Fibroblast of skin of right quadriceps (primary cell): Measurements from ENCODE around the gene CLDN8.

ENCODE experiments used
- DNase-seq: peaks from one replicate; pipeline ENCODE4 v3.0.0-alpha.2; 2013

CLDN8 gene

DNA sequence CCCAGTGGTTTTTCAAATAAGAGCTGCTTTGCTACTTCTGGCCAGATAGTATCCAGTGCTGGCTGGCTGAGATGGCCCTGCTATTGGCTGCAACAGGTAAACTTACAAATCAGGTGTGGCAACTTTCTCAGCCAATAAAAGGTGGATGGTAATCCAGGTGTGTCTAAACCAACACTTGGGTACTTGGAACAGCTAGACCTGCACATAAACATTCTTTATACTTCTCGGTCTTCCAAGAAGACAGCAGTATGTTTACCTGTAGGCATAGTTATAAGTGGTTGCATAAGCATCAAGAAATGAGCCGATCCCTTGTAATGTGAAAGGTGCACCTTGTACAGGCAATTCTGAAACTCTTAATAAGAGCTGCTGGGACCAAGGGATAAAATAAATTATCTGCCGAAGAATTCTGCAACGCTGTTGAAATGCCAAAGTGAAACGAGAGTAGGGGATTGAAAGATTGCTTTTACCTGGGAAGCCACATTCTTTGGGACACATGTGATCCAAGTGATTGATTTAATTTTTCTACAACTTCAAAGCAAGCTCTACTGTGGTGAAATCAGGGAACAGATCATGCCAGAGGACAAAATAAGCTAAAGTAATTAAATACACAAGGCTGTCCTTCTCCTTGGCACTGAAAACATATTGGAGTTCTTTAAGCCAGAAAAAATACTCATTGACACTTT is at the start of gene CLDN8:
TSS of gene CLDN8 (minus strand) at position 57 of the 683 bp plus-strand sequence. CDS start 172 bp downstream, outside the sequence.
- no peak for DNase-seq

DNA sequence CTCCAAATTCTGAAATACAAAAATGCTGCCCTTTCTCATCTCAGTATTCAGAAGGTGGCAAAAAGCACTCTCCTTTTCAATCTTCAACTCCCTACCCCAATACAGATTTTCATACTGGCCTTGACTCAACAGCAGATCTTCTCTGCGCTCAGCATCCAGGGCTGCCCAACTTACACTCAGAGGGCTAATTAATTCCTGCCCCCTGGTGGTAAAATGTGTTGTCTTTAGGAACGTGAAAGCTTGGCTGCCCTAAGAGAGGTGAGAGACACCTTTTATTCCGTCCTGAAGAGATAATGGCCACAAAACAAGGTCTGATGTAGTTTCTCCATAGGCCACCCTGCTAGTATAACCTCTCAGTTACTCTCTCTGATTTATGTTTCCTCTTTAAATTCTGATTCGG is 41.9 kb upstream of the CLDN8 start:
- peak; percentile 31 for DNase-seq

DNA sequence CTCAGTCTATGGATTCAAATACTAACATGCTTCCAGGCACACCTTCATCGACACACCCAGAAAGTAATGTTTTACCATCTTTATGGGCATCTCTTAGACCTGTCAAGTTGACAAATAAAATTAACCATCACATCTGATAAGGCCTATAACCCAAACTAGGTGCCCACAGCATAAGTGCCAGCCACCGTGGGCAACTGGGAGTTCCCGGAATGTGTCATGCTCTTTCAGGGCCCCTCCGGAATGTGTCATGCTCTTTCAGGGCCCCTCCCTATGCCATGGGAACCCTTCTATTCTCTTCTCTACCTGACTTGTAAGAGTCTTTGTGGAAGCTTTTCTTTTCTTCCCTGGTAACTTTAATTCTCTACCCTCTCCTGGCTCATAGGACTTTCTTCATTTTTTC is 40.2 kb upstream of the CLDN8 start:
- DNase-seq = no peak

DNA sequence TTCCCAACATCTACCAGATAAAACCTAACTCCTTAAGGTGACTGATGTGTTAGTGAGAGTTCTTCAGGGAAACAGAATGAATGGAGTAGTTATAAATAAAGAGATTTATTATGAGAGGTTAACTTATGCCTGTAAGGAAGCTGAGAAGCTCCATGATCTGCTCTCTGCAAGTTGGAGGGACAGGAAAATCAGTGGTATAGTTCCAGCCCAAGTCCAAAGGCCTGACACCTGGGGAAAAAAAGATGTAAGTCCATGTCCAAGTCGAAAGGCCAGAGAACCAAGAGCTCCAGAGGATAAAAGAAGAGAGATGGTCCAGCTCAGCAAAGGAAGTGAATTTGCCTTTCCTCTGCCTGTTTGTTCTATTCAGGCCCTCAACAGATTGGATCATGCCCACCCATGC is 39.8 kb upstream of the CLDN8 start:
- no peak for DNase-seq

DNA sequence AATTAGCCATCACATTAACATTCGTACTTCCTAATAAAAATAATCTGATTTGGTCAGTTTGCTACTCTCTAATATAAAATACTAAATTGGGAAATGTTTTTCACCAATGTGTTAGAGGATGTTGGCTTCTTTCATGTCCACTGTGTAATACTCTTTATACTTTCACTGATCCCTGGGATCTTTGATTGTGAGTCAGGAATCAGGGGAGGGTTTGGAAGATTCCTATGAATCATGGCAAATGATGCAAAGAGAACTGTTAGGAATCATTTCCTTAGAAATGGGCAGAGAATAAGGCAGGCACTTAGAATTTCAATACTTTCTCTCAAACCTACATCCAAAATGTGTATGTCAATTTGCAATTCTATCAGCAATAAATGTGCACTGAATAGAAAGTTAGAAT is 35.9 kb upstream of the CLDN8 start:
- no peak for DNase-seq

DNA sequence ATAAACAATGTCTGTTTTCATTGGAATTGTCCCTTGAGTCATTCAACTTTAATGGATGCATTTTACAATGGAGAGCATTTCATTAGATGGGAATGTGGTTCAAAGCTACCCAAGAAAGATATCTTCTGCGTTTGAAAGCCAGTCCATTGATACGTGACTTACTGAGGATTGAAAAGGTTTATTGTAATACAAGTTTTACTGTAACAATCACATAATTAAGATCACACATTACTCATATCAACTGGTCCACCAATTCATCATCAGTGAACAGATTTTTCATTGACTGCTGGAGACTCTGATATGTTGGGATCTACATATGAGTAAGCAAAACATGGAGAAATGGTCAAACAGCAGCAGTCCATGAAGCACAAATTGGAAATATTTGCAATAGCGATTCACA is 34.0 kb upstream of the CLDN8 start:
- DNase-seq = no peak

DNA sequence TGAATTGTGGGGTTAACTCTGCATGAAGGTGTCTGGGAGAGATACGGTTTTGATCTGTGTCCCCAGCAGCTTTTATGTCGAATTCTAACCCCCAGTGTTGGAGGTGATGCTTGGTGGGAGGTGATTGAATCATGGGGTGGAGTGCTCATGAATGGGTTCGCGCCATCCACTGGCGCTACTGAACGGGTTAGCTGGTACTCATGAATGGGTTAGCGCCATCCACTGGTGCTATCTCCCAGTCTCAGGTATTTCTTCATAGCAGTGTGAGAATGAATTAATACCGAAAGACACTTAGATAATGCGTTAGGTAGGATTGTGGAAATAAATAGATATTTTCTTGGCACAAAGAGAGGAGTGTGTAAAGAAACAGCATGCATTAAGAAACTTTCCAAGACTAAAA is 32.9 kb upstream of the CLDN8 start:
- no peak for DNase-seq

DNA sequence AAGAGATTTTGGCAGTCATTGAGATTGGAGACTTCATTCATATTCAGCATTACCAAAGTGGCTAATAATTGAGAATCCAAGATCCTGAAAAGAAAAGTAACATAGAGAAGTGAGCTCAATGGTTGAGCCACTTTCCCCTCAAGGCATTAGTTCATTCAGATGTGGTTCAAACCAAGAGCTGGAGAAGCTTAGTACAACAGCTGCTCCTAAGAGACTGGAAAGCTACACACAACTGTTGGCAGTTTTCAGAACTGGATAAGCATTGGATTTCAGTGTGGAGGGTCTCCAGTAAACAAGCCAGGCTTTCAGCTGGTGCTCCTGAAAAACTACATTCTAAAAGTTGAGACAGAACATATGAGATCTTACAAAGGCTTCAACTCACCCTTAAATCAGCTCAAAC is 29.2 kb upstream of the CLDN8 start:
- no peak for DNase-seq

DNA sequence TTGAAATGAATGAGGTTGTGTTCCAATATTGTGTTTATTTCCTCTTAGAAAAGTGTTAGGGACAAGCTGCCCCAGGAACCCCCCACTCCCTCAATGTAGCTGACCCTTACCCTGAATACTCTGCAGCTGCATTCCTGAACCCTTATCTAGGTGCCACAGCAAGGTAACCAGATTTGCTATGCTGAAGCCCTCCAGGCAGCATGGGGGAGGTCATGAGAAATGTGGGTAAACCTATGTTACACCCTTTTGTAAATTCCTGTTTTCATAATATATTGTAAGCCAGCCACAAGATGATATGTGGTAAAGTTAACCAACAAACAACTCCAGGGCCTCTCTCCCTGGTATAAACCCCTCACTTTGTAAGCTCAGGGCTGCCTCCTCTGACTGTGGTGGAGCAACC is 27.8 kb upstream of the CLDN8 start:
- no peak for DNase-seq

DNA sequence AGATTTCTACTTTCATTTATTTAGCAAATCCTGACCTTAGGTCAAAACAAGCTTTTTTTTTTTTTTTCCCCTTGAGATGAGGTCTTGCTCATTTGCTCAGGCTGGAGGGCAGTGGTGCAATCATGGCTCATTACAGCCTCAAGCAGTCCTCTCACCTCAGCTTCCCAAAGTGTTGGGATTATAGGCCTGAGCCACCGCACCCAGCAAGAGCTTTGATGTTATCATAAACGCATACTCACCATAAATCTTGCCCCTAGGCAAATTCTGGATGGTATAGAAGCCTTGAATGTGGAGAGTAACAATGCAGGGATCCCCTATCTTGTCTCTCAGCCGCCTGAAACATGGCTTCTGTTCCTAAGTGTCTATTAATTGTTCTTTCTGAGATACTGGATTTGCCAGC is 24.8 kb upstream of the CLDN8 start:
- DNase-seq = no peak

DNA sequence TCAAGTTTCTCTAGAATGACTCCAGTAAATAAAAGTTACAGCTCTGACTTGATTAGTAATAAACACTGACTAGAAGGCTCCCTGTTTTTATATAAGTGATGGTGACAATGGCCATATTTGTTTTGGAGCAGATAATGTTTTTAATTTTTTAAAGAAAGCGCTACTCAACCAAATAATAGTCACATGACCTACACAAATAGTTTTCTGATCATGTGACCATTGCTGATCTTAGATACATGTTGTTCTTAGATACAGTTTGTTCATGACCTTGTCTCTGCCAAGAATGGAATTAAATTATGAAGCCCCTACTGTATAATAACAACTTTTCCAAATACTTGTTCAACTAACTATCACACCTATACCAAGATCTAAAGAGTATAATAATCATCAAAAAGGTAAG is 22.3 kb upstream of the CLDN8 start:
- no peak for DNase-seq

DNA sequence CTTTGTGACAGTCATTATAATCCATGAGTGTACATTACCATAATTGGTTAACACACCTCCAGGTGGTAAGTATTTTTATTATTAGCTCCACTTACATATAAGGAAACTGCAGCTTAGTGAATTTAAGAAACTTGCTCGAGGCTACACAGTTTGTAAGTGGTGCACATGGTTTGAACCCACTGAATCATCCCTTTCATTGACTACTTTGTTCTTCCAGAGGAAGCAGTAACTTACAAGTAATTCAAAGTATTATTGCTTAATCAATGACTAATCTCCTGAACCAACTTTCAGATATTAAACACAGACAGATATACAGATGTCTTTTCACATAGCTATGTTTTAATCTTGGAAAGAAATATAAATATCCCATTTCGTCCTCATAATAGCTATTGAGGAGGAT is 18.7 kb upstream of the CLDN8 start:
- peak; percentile 55 for DNase-seq

DNA sequence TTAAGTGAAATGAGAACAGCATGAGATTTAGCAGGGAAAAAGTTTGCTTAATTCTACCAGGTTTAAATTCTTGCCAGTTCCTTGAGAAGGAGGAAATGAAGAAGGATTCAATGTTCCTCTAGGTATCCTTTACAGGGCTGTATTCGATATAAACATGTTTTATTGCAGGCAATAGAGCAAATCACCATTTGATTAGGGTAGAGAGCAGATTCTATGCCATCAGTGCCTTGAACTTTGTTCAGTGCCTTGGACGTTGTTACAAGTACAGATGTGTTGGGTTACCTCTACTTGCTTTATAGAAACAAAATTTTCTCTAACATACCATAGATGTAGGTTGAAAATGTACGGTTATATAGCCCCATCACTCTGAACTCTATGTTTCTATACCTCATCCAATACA is 18.2 kb upstream of the CLDN8 start:
- DNase-seq = no peak

DNA sequence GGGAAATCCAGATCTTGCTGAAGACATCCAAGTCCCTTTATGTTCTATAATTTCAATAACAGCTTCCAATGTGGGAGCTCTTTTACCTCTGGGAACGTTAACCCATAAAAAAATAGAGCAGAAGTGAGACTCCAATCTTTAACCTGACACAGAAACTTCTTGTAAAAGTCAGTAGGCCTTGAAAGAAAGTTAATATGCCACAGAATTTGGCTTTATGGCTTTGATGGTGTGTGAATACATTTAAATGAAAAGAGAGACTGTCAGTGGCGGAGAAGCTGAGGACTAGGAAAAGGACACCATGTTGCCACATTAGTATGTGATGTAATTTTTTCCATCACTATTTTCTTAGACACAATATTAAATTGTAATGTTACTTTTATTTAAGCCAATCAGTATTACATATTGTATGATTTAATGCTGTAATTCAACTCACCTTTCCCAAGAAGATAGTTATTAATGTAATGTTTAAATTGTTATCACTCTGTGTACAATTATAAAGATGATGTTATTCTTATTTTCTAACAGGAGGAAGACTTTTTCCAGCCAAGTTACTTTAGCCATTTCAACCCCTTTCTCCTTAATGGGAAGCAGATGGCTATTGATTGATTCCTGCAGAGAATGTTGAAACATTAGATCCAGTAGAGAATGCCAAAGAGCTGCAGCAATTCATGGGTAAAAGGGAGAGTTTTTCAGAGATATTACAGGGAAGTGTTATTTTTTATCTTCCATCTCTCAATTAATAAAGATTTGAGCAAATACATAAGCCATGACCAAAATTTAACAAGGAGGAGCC is 17.5 kb upstream of the CLDN8 start:
- peak; percentile 19 for DNase-seq

DNA sequence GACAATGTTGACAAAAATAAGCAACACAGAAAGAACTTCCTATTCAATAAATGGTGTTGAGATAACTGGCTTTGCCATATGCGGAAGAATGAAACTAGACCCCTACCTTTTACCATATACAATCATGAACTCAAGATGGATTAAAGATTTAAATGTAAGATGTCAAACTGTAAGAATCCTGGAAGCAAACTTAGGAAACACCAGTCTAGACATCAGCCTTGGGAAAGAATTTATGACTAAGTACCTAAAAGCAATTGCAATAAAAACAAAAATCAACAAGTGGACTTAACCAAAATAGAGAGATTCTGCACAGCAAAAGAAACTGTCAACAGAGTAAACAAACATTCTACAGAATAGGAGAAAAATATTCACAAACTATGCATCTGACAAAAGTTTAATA is 16.1 kb upstream of the CLDN8 start:
- no peak for DNase-seq

DNA sequence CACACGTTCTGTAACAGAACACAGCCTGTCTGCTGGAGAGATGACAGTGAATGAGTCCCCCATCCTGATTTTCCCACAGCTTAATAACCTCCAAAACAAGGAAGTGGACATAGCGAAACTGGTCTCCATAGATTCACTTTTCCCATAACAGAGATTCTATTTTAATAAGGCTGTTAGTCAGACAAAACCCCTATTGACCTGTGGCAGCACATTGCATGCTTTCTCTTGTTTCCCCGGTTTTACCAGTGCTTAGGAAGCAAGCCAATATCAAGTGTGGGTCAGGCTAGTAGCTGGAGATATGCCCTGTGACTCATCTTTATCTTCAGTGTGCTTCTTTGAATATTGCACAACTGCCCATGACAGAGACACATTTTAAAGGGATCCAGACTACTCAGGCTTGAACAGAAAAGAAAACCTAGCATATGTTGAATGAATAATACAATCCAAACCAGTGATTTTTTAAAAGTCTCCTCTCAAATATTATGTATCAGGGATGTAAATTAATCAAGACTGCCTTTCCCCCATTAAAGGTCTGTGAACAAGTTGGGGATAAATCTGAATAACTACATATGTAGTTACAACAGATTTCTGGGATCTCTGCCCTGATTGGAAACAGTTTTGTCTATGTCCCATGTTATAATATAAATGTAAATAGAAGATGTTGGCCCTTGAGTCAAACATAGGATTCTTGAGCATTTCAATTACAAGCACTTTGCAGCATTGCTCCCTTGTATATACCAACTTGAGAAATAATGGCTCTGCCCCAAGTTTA is 11.9 kb upstream of the CLDN8 start:
- DNase-seq = peak; percentile 94

DNA sequence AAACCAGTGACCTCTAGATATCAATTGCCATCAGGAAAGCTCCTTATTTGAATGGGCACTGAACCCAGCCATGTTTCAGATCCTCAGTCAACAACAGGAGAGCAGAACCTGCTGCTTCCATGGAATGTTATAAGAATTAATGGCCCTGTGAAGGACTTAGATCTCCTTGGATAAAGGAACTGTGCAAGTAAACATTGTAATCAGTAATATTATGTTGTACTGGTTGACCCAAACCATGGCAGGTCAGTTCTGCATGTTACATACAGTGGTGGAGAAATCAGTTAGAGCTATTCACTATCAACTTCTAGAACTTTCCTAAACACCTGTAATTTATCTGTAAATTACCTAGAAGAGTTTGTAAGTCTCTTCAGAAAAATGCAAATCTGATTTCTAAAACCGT is 11.2 kb upstream of the CLDN8 start:
- DNase-seq = no peak

DNA sequence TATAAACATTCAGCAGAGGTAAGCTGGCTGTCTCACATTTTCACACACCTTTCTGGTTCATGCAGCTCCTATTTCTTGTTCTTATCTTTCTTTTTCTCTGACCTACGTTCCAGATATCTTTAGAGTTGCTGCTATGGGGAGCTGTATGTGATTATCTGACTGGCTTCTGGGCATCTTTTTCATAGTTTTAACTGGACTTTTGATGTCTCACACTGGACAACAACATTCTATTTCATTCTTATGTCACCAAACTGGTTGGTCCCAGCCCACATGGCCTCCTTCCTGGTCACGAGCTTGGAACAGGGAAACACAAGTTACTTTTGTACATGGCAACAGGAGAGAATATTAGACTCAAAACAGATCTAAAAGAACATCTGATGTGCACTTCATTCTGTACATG is 7.7 kb upstream of the CLDN8 start:
- DNase-seq = no peak

DNA sequence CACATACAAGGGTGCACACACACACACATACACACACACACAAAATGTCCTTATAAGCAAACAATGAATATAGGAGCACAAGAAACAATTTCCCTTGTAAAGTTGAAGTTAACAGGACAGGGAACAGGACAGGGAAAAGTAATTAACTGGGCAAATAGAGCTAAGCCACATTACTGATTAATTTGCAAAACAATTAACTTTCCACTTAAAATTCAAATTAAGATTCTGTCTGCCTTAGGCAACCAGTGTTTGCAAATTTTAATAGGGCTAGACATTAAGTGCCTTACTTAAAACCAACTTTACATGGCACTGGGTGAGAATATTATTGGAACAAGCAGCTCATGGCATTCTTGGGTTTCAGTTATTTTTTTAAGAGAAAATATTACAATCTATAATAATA is 6.8 kb upstream of the CLDN8 start:
- no peak for DNase-seq

DNA sequence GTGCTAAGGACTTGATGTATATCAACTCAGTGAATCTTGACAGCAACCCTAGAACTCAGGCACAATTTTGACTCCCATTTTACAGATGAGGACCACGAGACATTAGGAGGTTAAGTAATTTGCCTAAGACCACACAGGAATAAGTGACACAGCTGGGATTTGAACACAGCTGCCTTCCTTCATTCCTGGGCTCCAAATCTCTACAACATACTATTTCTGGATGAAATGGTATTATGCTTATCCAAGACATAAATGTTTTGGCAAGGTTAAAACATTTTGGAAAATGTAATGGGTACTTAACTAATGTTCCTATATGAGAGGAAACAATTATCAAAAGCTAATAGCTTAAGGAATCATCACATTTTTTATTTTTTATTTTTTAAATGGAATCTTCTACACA is 4.8 kb downstream of the CLDN8 start:
- no peak for DNase-seq

DNA sequence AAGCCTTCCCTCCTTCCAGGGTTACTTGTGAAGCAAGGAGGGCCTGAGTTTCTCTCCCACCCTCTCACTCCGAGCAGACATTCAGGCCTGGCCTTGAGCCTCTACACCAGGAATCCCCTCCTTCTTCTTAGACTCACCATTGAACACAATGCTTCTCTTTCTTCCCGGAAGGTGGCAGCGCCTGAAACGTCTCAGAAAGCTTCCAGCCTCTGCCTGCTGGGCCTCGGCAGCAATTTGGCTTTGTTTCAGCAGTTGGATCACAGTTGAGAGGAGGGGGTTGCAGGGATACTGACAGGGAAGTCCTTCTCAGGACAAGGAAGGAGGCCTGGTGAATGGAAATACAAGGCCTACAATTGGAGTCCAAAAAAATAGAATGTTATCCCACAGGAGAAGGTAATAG is 6.3 kb downstream of the CLDN8 start:
- DNase-seq = no peak

DNA sequence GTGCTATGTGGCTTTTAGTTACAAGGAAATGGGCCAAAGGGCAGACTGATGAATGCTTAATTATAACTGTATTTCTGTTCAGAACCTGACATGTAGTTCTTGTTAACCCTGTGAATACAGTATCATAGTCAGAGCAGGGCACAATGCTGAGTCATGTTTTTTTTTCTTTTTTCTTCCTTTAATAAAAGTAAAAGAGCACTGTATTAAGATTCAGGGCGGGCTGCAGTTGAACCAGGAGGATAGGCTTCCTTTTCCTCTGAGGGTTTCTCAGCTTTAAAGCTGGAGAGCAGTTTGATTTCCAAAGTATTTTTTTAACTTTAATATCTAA is 8.7 kb downstream of the CLDN8 start:
- DNase-seq = no peak

DNA sequence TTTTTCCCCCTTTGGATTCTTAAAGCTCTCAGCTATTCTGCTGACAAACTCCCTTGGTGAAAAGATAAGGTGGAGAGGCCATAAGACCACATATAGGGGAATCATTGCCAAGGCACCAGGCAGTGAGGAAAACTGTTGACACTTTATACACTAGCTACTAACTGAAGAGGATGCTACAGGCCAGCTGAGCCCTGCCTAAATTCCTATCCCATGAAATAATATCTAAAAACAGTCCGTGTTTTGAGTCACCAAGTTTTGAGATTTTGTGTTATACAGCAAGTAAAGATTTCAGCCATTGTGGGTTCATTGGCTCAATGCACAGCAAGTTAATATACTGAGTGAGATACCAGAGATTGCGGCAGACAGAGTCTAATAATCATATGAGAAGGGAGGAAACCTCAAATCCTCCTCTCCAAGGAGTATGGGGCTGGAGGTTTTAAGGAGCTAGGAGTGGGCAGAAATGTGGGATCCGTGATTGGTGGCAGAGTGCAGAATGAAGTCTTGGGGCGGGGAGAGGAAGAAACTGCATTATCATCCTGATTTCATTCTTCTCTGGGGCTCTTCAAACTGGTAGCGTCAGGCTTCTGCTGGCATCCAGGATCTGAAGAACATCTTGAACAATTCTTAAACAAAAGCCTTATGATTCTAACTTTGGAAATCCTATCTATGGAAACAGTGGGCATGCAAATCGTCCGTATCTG is 9.2 kb downstream of the CLDN8 start:
- DNase-seq = peak; percentile 51

DNA sequence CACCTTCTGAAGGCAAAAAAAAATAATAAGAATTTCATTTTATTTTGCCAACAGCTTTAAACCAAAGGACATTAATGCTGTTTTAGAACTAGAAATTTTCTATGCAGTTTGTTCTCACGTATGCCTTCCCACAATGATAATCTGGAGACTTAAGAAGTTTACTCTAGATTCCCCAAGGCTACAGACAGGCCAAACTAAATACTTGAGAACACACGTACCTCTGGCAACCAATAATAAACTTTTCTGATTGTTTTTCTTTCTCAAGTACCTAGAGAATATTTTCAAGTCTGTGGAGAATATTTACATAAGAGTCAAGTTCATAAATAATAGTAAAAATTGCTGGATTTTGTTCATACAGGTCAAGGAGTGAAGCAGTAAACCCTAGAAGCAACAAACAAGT is 15.9 kb downstream of the CLDN8 start:
- no peak for DNase-seq
